HG03196 (cell line): Measurements from ENCODE around the gene SLC22A25.
"Not testable (repeated sequence)": the region's sequence is repeated elsewhere in the genome, so short reads cannot be mapped to it uniquely, and the experiment has no call there.

Experiments
- ATAC-seq: cut with Tn5 transposase; IDR thresholded peaks from one replicate; pipeline ENCODE4 v1.9.1; 2021; ENCODE audit not compliant: unreplicated experiment

SLC22A25 gene

GRCh38 chr11:63235471-63236461, 7.6 kb downstream of the SLC22A25 start:
- ATAC-seq, result not testable (repeated sequence)

- no peak for ATAC-seq
Measured at GRCh38 chr11:63229815-63230214, 13.6 kb downstream of the SLC22A25 start.

GRCh38 chr11:63227521-63228107, 15.8 kb downstream of the SLC22A25 start:
- no peak for ATAC-seq

- ATAC-seq, result no peak
Measured at GRCh38 chr11:63226488-63227114, 16.8 kb downstream of the SLC22A25 start.

GRCh38 chr11:63214093-63214492, 29.3 kb downstream of the SLC22A25 start:
- no peak for ATAC-seq

- no peak for ATAC-seq
Measured at GRCh38 chr11:63212742-63213141, 30.7 kb downstream of the SLC22A25 start.

- no peak for ATAC-seq
Measured at GRCh38 chr11:63210111-63210510, 33.3 kb downstream of the SLC22A25 start.
